Measurements from ENCODE around the gene SP3. TPM values are rescaled to one million over a fixed set of nuclear protein-coding genes. Genes with fewer than 3 reads are reported as not detected.
"Not testable (repeated sequence)": the region's sequence is repeated elsewhere in the genome, so short reads cannot be mapped to it uniquely, and the experiment has no call there.

Gene SP3
- total RNA-seq, 4 donors from 2014 or later, result 78.7 to 102 (median 92.2) TPM

- no peak overlapping the region for H3K4me3 ChIP-seq
- 86% methylated on average over 2 of the region's 2 CpGs for WGBS
These were observed 72.8 kb downstream of the SP3 start for GRCh38 chr2:173892341-173892740.

DNA sequence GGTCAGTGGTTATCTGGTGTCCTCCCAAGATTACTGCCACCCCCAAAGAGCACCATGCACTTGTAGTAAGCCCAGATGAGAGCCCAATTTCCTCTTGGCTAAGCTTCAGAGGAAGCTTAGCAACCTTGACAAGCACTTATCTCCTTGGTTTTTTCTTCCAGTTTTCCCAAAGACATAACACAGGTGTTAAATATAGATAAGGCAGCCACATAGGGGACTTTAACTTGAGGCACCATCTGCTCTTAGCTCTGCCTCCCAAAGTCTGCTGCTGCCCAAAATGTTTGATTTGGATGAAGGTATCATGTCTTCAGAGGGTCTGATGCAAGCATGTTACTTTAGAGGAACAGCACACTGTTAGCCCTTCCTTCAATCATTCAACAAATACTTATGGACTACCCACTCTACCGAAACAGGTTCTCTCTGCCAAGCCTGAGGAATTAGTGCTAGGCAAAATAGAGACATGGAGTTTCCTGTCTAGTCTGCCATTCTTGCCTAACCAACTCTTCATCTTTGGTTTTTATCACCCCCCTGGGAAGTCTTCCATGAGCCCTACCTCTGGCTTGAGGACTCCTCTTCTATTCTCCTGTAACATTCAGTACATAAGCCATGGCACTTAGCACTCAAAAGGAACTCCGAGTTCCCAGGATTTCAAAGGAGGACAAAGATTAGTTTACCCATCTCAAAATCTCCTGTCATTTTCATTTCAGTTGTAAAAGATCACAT lies 73.7 kb downstream of the SP3 start:
- peaks cover 0 to 8% (median 0%) of the 10 kb centered on the region in 4 donors for H3K27me3 ChIP-seq
- H3K36me3 ChIP-seq, result no peaks in the 10 kb centered on the region
- H3K4me1 ChIP-seq, result no peaks in the 10 kb centered on the region
- H3K9me3 ChIP-seq, result no peaks in the 10 kb centered on the region
- H3K4me3 ChIP-seq, result no peak overlapping the region
- WGBS, result 90% methylated on average over 2 of the region's 2 CpGs
- intact Hi-C loops (cut with DNase I), result no loop called here
- TF ChIP-seq, protein P1, sequence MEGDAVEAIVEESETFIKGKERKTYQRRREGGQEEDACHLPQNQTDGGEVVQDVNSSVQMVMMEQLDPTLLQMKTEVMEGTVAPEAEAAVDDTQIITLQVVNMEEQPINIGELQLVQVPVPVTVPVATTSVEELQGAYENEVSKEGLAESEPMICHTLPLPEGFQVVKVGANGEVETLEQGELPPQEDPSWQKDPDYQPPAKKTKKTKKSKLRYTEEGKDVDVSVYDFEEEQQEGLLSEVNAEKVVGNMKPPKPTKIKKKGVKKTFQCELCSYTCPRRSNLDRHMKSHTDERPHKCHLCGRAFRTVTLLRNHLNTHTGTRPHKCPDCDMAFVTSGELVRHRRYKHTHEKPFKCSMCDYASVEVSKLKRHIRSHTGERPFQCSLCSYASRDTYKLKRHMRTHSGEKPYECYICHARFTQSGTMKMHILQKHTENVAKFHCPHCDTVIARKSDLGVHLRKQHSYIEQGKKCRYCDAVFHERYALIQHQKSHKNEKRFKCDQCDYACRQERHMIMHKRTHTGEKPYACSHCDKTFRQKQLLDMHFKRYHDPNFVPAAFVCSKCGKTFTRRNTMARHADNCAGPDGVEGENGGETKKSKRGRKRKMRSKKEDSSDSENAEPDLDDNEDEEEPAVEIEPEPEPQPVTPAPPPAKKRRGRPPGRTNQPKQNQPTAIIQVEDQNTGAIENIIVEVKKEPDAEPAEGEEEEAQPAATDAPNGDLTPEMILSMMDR (IDR thresholded peaks at IDR 0.05), result no peak
- no peak for TF ChIP-seq POLR2AphosphoS5 (IDR thresholded peaks at IDR 0.05)
- no peak overlapping the region for H3K27ac ChIP-seq (replicated peaks in 1 of 4)
- DNase-seq (ENCODE audit: extremely low spot score), result no peak

More at GRCh38 chr2:173892341-173892740, 72.8 kb downstream of the SP3 start:
- Histone ChIP-seq H3K27ac (replicated peaks in 1 of 4) (no peak overlapping the region), H3K4me1 (no peaks in the 10 kb centered on the region), H3K36me3 (no peaks in the 10 kb centered on the region), H3K9me3 (no peaks in the 10 kb centered on the region), H3K27me3 (peaks cover 0 to 8% (median 0%) of the 10 kb centered on the region in 4 donors)
- no peak for DNase-seq (ENCODE audit: extremely low spot score)
- intact Hi-C loops (cut with DNase I), result no loop called here
- TF ChIP-seq, protein P1 (IDR thresholded peaks at IDR 0.05), result no peak
- TF ChIP-seq EP300 (IDR thresholded peaks at IDR 0.05) (no peak), POLR2AphosphoS5 (IDR thresholded peaks at IDR 0.05) (no peak), POLR2A (IDR thresholded peaks at IDR 0.05; ENCODE audit: low read depth) (no peak)

- not testable (repeated sequence) for H3K27ac ChIP-seq (replicated peaks in 1 of 4); H3K4me3 ChIP-seq; H3K4me1 ChIP-seq; H3K36me3 ChIP-seq; H3K9me3 ChIP-seq; DNase-seq (ENCODE audit: extremely low spot score); H3K27me3 ChIP-seq
- 100% methylated on average over 1 of the region's 1 CpG for WGBS
- intact Hi-C loops (cut with DNase I), result loop anchor here (10.0 kb wide), 1 partner anchor 455 kb away; no protein-coding TSS in a partner anchor
These were observed 75.7 kb downstream of the SP3 start for GRCh38 chr2:173889464-173889863.

DNA sequence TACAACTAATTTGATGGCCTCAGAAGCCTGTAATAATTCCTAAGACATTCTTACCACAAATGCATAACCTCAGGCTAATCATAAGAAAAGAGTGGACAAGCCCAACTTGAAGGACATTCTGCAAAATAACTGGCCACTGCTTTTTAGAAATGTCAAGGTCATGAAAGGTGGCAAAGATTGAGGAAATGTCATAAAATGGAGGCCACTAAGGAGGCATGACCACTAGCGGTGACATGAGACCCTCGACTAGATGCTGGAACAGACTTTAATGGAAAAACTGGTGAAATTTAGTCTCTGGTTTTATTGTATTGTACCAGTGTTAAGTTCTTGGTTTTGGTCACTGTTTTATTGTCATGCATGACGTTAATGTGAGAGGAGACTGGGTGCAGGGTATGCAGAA lies 78.6 kb downstream of the SP3 start:
- intact Hi-C loops (cut with DNase I), result loop anchor here (10.0 kb wide), 1 partner anchor 458 kb away; no protein-coding TSS in a partner anchor
- Histone ChIP-seq H3K4me1 (peaks cover 0 to 6% (median 0%) of the 10 kb centered on the region in 4 donors), H3K27ac (replicated peaks in 1 of 4) (no peak overlapping the region), H3K36me3 (no peaks in the 10 kb centered on the region), H3K4me3 (no peak overlapping the region), H3K9me3 (no peaks in the 10 kb centered on the region), H3K27me3 (peaks cover 0 to 8% (median 0%) of the 10 kb centered on the region in 4 donors)
- no peak for DNase-seq (ENCODE audit: extremely low spot score)
- WGBS, result 91% methylated on average over 3 of the region's 3 CpGs
- TF ChIP-seq EP300 (IDR thresholded peaks at IDR 0.05) (no peak), POLR2AphosphoS5 (IDR thresholded peaks at IDR 0.05) (no peak), POLR2A (IDR thresholded peaks at IDR 0.05; ENCODE audit: low read depth) (no peak)
- TF ChIP-seq, protein P1 (IDR thresholded peaks at IDR 0.05), result no peak

DNA sequence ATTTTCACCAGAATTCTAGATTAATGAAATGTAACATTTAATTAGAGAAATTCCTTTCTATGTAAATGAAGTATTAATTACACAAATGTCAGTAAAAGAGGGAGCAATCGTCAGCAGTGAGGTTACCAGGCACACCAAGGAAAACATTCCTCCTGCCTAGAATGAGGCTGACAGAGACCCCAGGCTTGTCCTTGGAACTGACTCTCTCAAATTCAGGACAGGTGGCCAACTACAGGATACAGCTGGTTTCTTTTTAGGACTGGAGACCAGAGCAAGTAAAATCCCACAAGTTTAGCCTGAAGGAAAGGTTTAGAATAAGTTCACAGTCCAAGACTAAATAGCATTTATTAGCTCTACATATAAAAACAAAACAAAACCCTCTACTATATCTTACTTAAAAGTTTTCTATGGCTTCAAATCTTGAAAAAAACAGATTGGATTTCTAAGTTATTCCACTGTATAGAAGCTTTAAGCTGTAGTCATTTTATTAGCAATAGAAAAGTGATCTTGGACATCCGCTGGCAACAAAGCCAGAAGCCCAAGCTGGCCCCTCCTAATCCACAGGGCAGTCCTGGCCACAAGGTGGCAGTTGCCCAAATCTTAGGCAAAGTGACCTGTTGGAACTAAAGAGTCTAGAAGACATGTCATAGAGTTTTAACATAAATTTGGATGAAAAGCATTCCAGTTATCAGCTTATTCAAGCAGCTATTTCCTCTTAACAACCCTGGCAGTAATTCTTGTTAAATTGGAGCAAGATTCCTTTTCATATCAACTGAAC lies 81.0 kb downstream of the SP3 start:
- Histone ChIP-seq H3K27ac (replicated peaks in 1 of 4) (no peak overlapping the region), H3K36me3 (no peaks in the 10 kb centered on the region), H3K4me1 (peaks cover 0 to 6% (median 0%) of the 10 kb centered on the region in 4 donors), H3K27me3 (peaks cover 0 to 3% (median 0%) of the 10 kb centered on the region in 4 donors), H3K4me3 (no peak overlapping the region), H3K9me3 (no peaks in the 10 kb centered on the region)
- intact Hi-C loops (cut with DNase I), result loop anchor here (2.0 to 10.0 kb wide), 2 partner anchors 157 to 461 kb away; no protein-coding TSS in a partner anchor
- TF ChIP-seq POLR2AphosphoS5 (IDR thresholded peaks at IDR 0.05) (peak in 1 of 2 donors; percentile 12), POLR2A (IDR thresholded peaks at IDR 0.05; ENCODE audit: low read depth) (no peak)
- TF ChIP-seq, protein P1 (IDR thresholded peaks at IDR 0.05), result peak; percentile 60 to 72 (median 65)
- WGBS, result 65% methylated on average over 2 of the region's 2 CpGs
- DNase-seq (ENCODE audit: extremely low spot score), result no peak

Measured in esophagus muscularis mucosa (tissue), 4 donors.